OCI-LY1 (cell line): Measurements from ENCODE around the gene GATAD2A.
A peak's percentile ranks its signal among the peaks of the same experiment; 100 is the strongest.

Experiments
- H2AFZ ChIP-seq: fragments of 200-600 bp; sonication (generic), shearing (Covaris generic); 2 replicates; pipeline ENCODE4 v1.6.0; 2014; ENCODE audit warnings: antibody characterized with exemption, mild to moderate bottlenecking, low read length
- H3F3A ChIP-seq: fragments of 200-600 bp; sonication (generic), shearing (Covaris generic); 2 replicates; pipeline ENCODE4 v1.6.0; 2014; ENCODE audit warnings: mild to moderate bottlenecking, antibody characterized with exemption, low read length, moderate library complexity; ENCODE audit not compliant: insufficient read depth
- H3K27ac ChIP-seq: fragments of 200-600 bp; sonication (generic); 2 replicates; pipeline ENCODE4 v1.5.1; 2014; ENCODE audit warnings: low read length, mixed run types, mild to moderate bottlenecking, low read depth; ENCODE audit not compliant: poor library complexity, severe bottlenecking
- H3K27me3 ChIP-seq: fragments of 200-600 bp; sonication (generic); 2 replicates; pipeline ENCODE4 v1.6.0; 2014; ENCODE audit warnings: antibody characterized with exemption, mild to moderate bottlenecking, low read length, moderate library complexity; ENCODE audit not compliant: insufficient read depth
- H3K36me3 ChIP-seq: fragments of 200-600 bp; sonication (generic); 2 replicates; pipeline ENCODE4 v1.6.1; 2014; ENCODE audit warnings: mild to moderate bottlenecking, antibody characterized with exemption, low read length, moderate library complexity, mixed read lengths; ENCODE audit not compliant: insufficient read depth
- H3K4me1 ChIP-seq: fragments of 200-600 bp; sonication (generic); 2 replicates; pipeline ENCODE4 v1.5.1; 2014; ENCODE audit warnings: mild to moderate bottlenecking, low read length, moderate library complexity; ENCODE audit not compliant: insufficient read depth, severe bottlenecking
- H3K4me2 ChIP-seq: fragments of 200-600 bp; sonication (generic), shearing (Covaris generic); 2 replicates; pipeline ENCODE4 v1.6.1; 2014; ENCODE audit warnings: low read length
- H3K4me3 ChIP-seq: fragments of 200-600 bp; sonication (generic); 2 replicates; pipeline ENCODE4 v1.5.1; 2014; ENCODE audit warnings: low read length, low read depth, mild to moderate bottlenecking, mixed read lengths; ENCODE audit not compliant: poor library complexity, severe bottlenecking
- H3K79me2 ChIP-seq: fragments of 200-600 bp; shearing (Covaris generic); 2 replicates; pipeline ENCODE4 v1.6.1; 2016; ENCODE audit warnings: mixed run types, low read length, mixed read lengths; ENCODE audit not compliant: insufficient read depth
- H3K9ac ChIP-seq: fragments of 200-600 bp; sonication (generic), shearing (Covaris generic); 2 replicates; pipeline ENCODE4 v1.6.1; 2014; ENCODE audit warnings: mild to moderate bottlenecking, low read length, mixed read lengths
- H3K9me2 ChIP-seq: fragments of 200-600 bp; sonication (generic), shearing (Covaris generic); 2 replicates; pipeline ENCODE4 v1.6.1; 2014; ENCODE audit warnings: low read depth, mild to moderate bottlenecking, low read length, mixed read lengths
- H3K9me3 ChIP-seq: fragments of 200-600 bp; shearing (Covaris generic); 2 replicates; pipeline ENCODE4 v1.6.1; 2014; ENCODE audit warnings: low read length, mixed read lengths
- H4K20me1 ChIP-seq: fragments of 200-600 bp; sonication (generic), shearing (Covaris generic); 2 replicates; pipeline ENCODE4 v1.6.0; 2016; ENCODE audit warnings: mild to moderate bottlenecking, low read length; ENCODE audit not compliant: insufficient read depth
- CTCF ChIP-seq: fragments of 200-600 bp; sonication (generic), shearing (Covaris generic); IDR thresholded peaks from 2 replicates; pipeline ENCODE4 v1.5.1; 2017; ENCODE audit warnings: mild to moderate bottlenecking, antibody characterized with exemption, low read length, moderate library complexity, mixed read lengths
- EZH2 ChIP-seq: fragments of 200-600 bp; sonication (generic), shearing (Covaris generic); IDR thresholded peaks from 2 replicates; pipeline ENCODE4 v1.8.0; 2017; ENCODE audit warnings: borderline replicate concordance, mixed run types, mild to moderate bottlenecking, antibody characterized with exemption, low read length, moderate library complexity, mixed read lengths

The GATAD2A gene

DNA sequence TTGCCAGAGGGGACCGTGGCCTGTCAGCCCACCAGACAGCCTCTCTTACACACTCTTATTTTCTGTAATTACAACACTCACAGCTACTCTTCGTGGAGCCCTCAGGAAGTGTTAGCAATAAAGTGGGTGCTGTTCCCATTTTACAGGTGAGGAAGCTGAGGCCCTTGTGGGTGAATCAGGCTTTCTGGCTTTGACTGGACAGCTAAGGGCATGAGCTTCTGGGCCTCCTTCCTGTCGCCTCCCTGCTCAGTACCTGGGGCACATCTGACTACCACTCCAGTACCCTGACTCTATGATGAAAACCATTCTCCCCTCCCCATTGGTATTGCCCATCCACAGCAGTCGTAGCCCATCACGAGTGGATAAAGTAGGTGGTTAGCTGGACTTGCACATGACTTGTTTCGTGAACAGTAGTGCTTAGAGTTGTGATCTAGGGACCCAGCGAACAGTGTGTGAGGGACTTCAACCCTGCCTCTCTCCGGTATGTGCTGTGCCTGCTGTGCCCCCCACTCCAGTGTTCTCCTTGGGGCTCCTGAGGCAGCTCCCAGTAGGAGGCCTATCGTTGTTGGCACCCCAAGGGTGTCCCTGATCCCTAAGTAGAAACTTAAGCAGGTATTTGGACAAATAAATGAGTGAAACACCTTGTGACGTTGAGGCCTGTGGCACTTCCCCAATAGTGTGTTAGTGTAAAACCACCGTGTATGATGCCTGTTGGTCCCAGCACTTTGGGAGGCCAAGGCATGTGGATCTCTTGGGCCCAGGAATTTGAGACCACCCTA lies 38.6 kb downstream of the GATAD2A start:
- Histone ChIP-seq H2AFZ (no peak overlapping the region), H3K36me3 (peaks cover 21% of the 10 kb centered on the region; the same call in 1 of the 2 replicates), H3F3A (no peaks in the 10 kb centered on the region; the same call in 1 of the 2 replicates), H3K4me1 (peaks cover 52% of the 10 kb centered on the region), H3K27me3 (no peaks in the 10 kb centered on the region), H3K4me3 (no peak overlapping the region), H3K9ac (no peak overlapping the region), H3K27ac (peak overlapping the region; percentile 77), H3K9me2 (no peaks in the 10 kb centered on the region), H3K79me2 (peaks cover 82% of the 10 kb centered on the region), H4K20me1 (no peaks in the 10 kb centered on the region), H3K9me3 (no peaks in the 10 kb centered on the region), H3K4me2 (peak overlapping the region; percentile 5; the same call in 1 of the 2 replicates)
- TF ChIP-seq EZH2 (no peak), CTCF (no peak)

GRCh38 chr19:19444681-19445155 lies 39.2 kb downstream of the GATAD2A start:
- Histone ChIP-seq H3K9ac (no peak overlapping the region), H3K9me2 (no peaks in the 10 kb centered on the region), H3K9me3 (no peaks in the 10 kb centered on the region), H3K4me3 (no peak overlapping the region), H3K4me1 (peaks cover 58% of the 10 kb centered on the region), H2AFZ (no peak overlapping the region), H3F3A (no peaks in the 10 kb centered on the region; the same call in 1 of the 2 replicates), H3K79me2 (peaks cover 82% of the 10 kb centered on the region), H3K4me2 (peak overlapping the region; percentile 5; the same call in 1 of the 2 replicates), H3K27me3 (no peaks in the 10 kb centered on the region), H3K36me3 (peaks cover 16% of the 10 kb centered on the region; the same call in 1 of the 2 replicates), H4K20me1 (no peaks in the 10 kb centered on the region), H3K27ac (peak overlapping the region; percentile 77)
- TF ChIP-seq EZH2, result no peak
- TF ChIP-seq CTCF, result no peak

GRCh38 chr19:19445288-19445687 lies 39.8 kb downstream of the GATAD2A start:
- Histone ChIP-seq H3K27me3 (no peaks in the 10 kb centered on the region), H4K20me1 (no peaks in the 10 kb centered on the region), H3K79me2 (peaks cover 85% of the 10 kb centered on the region), H3K27ac (peak overlapping the region; percentile 77), H2AFZ (no peak overlapping the region), H3F3A (no peaks in the 10 kb centered on the region; the same call in 1 of the 2 replicates), H3K4me2 (peak overlapping the region; percentile 56), H3K9me3 (no peaks in the 10 kb centered on the region), H3K4me1 (peaks cover 64% of the 10 kb centered on the region), H3K36me3 (peaks cover 16% of the 10 kb centered on the region; the same call in 1 of the 2 replicates), H3K9ac (no peak overlapping the region), H3K4me3 (no peak overlapping the region), H3K9me2 (no peaks in the 10 kb centered on the region)
- no peak for TF ChIP-seq EZH2
- TF ChIP-seq CTCF, result no peak
